Fibroblast of skin of left biceps (primary cell): Measurements from ENCODE around the gene ERAS.
"Not testable (repeated sequence)": the region's sequence is repeated elsewhere in the genome, so short reads cannot be mapped to it uniquely, and the experiment has no call there.

Source experiments
- DNase-seq, 2 experiments: peaks; one replicate each; pipeline ENCODE4 v3.0.0-alpha.2; 2013; ENCODE audit warnings: low read depth in 2 of 2

The ERAS gene

DNA sequence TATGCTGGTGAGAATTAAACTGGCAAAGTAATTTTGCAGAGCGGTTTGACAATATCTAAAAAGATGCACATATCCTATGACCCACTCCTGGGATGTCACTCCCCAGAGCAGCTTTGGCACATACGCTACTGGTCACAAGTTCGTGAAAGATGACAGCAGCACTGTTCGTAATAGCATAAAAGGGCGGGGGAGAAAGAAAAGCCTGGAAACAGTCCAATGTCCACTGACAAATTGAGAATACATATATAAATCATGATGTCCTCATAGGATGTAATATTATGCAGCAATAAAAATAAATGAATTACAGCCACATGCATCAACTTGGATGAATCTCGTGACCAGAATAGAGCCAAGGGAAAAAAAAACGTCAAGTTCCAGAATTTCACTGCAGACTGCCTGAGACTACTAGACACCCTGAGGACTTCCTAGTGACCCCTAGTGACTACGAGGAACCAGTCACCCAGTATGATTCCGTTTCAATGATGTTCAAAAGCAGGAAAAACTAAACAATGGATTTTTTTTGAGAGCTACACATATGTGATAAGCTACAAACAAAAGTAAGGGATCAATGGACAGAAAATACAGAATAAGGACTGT lies 7.3 kb downstream of the ERAS start:
- no peak for DNase-seq

DNA sequence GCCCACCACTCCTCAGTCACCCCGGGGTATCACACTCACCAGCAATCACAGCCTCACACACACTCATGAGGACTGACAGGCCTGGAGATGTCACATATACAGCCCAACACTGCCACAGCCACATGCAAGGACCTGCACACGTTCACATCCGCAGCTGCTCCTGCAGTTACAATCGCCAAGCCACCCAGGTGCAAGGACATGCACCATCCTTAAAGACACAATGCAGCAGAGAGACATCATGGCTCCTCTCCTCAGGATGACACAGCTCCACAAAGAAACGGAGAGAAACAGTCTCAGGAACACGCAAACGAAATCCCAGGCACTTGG lies 8.0 kb downstream of the ERAS start:
- DNase-seq: no peak

DNA sequence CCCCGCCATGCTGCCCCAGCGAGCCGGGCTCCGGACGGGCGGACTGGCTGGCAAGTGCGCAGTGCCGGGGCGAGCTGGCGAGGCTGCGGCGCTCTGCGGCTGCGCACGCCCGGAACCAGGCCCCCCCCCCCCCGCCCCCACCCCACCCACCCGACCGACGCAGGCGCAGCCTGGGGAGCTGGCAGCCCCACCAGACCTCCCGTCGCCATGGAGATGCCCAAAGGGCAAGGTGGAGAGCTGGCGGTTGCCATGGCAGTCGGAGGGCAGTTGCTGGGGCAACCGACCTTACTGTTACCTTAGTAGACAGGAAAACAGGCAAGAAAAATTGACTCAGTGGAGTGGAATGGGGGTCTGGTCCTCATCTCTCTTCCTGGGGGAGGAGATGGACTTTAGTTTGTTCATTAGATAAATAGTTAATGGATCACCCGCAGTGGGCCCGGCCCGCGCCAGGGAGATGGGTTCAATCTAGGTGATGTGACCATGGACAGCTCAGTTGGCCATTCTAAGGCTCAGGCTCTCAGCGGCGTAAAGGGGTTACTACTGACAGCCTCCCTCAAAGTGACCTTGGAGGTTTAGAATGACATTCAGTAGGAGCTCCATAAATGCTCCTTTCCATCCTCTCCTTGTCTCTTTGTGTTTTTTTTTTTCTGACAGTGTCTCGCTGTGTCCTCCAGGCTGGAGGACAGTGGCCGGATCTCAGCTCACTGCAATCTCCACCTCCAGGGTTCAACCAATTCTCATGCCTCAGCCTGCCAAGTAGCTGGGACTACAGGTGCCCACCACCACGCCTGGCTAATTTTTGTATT lies 9.4 kb downstream of the ERAS start, which contains the start of gene PCSK1N:
PCSK1N (minus strand) TSS at position 87 of the 806 bp plus-strand sequence; CDS start at position 9, 78 bp downstream.
- DNase-seq: no peak

DNA sequence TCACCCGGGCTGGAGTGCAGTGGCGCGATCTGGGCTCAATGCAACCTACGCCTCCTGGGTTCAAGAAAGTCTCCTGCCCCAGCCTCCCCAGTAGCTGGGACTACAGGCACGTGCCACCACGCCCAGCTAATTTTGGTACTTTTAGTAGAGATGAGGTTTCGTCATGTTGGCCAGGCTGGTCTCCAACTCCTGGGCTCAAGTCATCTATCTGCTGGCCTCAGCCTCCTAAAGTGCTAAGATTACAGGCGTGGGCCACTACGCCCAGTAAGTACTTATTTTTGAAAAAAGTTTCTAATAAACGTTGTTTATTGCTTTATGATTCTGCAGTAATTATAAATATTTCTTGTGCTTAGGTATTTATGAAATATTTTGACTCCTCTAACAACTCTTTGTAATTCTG lies 13.4 kb downstream of the ERAS start:
- DNase-seq: no peak

DNA sequence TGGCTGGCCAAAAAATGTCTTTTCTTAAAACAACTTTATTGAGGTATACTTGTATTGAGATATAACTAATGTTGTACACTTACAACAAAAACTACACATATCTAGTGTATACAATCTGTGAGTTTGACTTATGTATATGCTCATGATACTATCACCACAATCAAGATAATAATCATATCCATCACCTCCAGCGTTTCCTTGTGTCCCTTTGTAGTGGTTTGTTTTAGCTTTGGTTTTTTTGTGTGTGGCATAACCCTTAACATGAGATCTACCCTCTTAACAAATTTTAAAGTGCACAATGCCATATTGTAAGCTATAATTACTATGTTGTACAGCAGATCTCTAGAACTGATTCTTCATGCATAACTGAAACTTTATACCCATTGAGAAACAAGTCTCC lies 22.5 kb downstream of the ERAS start:
- DNase-seq: no peak

DNA sequence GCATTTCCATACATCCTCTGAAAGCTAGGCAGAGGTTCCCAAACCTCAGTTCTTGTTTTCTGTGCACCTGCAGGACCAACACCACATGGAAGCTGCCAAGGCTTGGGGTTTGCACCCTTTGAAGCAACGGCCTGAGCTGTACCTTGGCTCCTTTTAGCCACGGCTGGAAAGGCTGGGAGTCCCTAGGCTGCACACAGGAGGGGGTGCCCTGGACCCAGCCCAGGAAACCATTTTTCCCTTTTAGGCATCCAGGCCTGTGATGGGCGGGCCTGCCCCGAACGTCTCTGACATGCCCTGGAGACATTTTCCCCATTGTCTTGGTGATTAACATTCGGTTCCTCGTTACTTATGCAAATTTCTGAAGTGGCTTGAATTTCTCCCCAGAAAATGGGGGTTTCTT lies 26.5 kb downstream of the ERAS start:
- DNase-seq: no peak

DNA sequence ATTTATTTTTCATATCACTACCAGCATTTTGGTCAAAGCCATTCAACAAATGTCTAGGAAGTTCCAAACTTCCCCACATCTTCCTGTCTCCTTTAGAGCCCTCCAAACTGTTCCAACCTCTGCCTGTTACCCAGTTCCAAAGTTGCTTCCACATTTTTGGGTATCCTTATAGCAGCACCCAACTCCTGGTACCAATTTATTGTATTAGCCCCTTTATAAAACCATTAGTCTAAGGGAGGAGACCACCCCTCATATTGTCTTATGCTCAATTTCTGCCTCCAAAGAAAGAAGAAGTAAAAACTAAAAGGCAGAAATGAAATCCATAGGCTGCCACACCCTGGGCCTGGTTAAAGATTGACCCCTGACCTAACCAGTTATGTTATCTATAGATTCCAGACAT lies 27.2 kb downstream of the ERAS start:
- not testable (repeated sequence) for DNase-seq

DNA sequence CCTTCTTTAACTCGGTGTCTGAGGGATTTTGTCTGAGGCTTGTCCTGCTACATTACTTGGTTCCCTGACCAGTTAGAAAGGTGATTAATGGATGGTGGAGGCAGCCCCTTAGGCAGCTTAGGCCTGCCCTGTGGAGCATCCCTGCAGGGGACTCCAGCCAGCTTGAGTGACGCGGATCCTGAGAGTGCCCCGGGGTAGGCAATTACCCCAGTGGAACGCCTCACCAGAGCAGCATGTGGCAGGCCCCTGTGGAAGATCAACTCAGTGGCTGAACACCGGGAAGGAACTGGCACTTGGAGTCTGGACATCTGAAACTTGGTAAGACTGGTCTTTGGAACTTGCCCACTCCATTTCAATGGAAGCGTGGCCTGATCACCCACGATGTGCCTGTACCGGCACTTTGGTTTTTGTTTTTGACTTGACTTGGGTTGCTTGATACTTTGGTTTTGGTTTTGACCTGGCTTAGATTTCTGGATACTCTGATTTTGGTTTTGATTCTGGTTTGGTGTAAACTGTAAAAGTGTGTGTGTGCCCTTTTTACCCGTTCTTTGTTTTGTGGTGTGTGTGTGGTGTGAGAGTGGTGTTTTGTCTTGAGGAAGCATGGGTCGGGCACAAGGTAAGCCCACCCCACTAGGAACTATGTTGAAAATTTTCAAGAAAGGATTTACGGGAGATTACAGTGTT lies 27.9 kb downstream of the ERAS start:
- DNase-seq: not testable (repeated sequence)

DNA sequence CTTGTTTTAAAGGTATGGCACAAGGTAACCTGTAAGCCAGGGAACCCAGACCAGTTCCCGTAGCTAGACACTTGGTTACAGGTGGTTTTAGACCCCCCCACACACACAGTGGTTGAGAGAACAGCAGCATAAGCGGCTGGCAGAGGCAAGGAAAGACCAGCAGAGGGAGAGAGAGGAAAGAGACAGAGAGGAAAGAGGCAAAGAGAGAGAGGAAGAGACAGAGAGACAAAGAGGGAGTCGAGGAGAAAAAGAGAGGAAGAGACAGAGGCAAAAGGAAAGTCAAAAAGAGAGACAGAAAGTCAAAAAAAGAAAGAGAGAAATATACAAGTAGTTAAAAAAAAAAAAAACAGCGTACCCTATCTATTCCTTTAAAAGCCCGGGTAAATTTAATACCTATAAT lies 28.6 kb downstream of the ERAS start:
- DNase-seq: no peak

DNA sequence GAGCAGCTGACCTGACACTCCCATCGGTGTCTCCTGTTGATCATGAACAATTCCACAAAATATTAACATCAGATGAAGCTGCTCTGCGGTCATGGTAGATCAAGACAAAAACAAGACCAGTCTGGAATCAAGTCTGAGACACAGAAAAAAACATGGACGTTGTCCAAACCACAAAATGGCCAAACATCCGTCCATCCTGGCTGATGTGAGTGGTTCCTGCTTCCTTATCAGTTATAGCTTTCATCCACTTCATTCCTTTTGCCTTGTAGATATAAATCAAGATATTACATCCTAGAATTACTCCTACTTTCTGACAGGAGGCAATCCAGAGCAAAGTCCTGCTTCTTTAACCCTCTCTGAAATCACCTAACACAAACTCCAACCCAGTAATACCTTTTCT lies 37.9 kb downstream of the ERAS start:
- DNase-seq: peak in 1 of 2 experiments; percentile 8

DNA sequence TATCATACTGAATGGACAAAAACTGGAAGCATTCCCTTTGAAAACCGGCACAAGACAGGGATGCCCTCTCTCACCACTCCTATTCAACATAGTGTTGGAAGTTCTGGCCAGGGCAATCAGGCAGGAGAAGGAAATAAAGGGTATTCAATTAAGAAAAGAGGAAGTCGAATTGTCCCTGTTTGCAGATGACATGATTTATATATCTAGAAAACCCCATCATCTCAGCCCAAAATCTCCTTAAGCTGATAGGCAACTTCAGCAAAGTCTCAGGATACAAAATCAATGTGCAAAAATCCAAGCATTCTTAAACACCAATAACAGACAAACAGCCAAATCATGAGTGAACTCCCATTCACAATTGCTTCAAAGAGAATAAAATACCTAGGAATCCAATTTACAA lies 45.7 kb downstream of the ERAS start:
- DNase-seq: not testable (repeated sequence)

DNA sequence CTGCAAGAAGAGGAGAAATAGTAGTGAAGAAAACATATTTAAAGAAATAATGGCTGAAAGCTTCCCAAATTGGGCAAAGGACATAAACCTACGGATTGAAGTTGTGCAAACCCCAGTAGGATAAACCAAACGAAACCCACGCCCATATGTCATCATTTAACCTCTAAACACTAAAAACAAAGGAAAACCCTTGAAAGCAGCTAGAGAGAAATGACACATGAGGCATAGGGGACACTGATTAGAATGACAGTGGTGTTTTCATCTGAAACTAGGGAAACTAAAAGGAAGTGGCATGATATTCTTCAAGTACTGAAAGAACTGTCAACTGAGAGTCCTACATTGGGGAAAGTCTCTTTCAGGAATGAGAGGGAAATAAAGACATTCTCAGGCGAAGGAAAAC lies 50.6 kb downstream of the ERAS start:
- DNase-seq: not testable (repeated sequence)
